Ureter (tissue), 1 donor: ENCODE measurements around the gene TRIM72. TPM values are rescaled to one million over a fixed set of nuclear protein-coding genes. Genes with fewer than 3 reads are reported as not detected.
"Not testable (repeated sequence)": the region's sequence is repeated elsewhere in the genome, so short reads cannot be mapped to it uniquely, and the experiment has no call there.

Experiments used
- DNase-seq: peaks from one replicate; pipeline ENCODE4 v3.0.0-alpha.2; 2020; ENCODE audit warnings: low spot score
- total RNA-seq: library from RNA; stranded (reverse); gene quantifications from one replicate; pipeline ENCODE4 v1.2.4, GENCODE V29; 2023
- donor health status: DM: yes; HTN: yes; CAD: no.

Gene TRIM72
- total RNA-seq, 1 donor from 2014 or later: not detected

DNA sequence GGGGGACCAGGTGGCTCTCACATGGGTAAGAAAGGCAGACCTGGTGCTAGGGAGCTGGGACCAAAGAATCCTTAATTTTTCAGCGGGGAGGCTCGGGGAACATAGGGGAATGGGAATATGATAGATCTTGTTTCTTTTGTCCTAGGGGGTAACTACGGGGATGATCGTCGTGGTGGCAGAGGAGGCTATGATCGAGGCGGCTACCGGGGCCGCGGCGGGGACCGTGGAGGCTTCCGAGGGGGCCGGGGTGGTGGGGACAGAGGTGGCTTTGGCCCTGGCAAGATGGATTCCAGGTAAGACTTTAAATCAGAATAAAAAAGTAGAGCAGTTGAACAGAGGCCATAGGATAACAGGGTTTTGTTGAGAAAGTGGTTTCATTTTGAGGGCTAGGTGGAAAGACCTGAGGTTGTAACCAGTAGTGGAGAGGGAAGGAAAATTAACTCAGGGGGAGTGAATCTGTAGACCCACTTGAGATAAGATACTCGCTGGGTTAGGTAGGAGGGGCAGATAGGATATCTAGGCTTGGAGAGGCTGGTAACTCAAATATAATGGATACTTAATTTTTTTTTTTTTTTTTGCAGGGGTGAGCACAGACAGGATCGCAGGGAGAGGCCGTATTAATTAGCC is 23.0 kb upstream of the TRIM72 start:
- DNase-seq: no peak

- DNase-seq: no peak
Observed at GRCh38 chr16:31191697-31192428, 22.1 kb upstream of the TRIM72 start.

DNA sequence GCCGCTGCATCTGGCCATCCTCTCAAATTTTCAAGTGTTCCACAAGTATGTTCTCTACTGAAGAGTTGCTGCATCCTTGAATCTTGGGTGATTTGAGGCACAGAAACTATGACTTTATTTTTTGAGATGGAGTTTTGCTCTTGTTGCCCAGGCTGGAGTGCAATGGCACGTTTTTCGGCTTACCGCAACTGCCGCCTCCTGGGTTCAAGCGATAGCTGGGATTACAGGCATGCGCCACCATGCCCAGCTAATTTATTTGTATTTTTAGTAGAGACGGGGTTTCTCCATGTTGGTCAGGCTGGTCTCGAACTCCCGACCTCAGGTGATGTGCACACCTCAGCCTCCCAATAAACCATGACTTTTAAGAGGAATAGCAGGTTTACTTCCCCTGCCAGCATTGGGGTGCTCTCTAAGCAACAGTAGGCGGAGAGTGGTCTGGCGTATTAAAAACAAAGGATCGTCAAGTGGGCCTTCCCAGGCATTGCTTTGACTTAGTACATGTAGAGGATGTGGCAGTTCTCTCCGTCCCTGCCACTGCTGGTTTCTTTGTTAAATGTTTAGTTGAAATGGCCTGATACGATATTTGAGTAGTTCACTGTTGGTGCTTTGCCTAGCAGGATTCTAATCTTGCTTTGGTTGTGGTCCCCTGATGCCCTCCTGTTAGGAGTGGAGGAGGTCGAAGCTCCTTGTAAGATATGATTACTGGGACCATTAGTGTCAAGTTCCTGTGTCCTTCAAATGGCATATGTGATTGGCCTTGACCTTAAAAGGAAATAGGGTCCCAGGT is 20.9 kb upstream of the TRIM72 start:
- DNase-seq: no peak

GRCh38 chr16:31193874-31194273 is 20.0 kb upstream of the TRIM72 start:
- no peak for DNase-seq

DNA sequence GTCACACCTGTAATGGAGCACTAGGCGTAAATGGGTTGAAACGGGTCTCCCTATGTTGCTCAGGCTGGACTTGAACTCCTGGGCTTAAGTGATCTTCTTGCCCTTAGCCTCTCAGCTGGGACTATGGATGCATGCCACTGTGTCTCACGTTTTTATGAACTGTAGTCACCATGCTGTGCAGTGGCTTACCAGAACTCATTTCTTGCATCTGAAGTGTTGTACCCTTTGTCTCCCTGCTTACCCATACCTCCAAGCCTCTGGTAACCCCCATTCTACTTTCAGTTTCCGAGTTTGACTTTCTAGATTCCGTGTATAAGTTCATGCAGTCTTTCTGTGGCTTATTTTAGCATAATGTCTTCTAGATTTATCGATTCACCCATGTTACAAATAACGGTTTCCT is 19.0 kb upstream of the TRIM72 start:
- no peak for DNase-seq

GRCh38 chr16:31195861-31196260 is 18.1 kb upstream of the TRIM72 start:
- not testable (repeated sequence) for DNase-seq

- no peak for DNase-seq
Observed at GRCh38 chr16:31196324-31197088, 17.4 kb upstream of the TRIM72 start.

DNA sequence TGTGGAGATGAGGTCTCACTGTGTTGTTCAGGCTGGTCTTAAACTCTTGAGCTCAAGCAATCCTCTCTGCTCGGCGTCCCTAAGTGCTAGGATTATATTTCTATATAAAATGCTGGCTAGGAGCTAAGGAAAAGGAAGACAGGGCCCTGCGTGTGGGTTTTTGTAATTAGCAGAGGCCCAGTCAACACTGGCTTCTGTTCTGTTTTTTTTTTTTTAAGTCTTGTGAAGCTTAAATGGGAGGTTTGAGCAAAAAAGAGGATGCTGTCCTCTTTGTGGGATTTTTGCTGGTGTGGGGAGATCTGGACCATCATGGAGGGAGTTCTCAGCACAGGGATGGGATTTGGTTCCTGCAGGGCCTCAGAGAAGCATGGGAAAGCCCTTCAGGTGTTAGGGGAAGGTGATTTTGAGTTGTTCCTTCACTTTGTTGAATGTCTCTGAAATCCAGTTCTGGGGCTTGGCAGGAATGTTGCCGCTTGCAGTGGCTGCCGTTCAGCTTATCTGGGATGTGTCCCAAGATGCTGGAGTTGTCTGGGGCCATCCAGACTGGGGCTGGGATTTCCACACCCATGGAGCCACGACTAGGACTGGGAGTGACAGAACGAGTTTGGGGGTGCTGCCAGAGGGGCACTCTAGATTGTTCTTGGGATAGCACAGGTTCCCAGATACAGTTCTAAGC is 15.6 kb upstream of the TRIM72 start:
- no peak for DNase-seq

- no peak for DNase-seq
Observed at GRCh38 chr16:31199430-31200041, 14.4 kb upstream of the TRIM72 start.

- DNase-seq: not testable (repeated sequence)
Observed at GRCh38 chr16:31200111-31200510, 13.8 kb upstream of the TRIM72 start.

- DNase-seq: no peak
Observed at GRCh38 chr16:31200821-31201568, 12.9 kb upstream of the TRIM72 start.

GRCh38 chr16:31201582-31202413 is 12.1 kb upstream of the TRIM72 start:
- peak; percentile 54 for DNase-seq

GRCh38 chr16:31202414-31203375 is 11.2 kb upstream of the TRIM72 start, which contains the start of gene PYCARD:
Gene PYCARD (minus strand): TSS chr16:31202760. CDS start chr16:31202690, 70 bp downstream.
- DNase-seq: peak; percentile 70

GRCh38 chr16:31204871-31205666 is 8.8 kb upstream of the TRIM72 start:
- DNase-seq: no peak

GRCh38 chr16:31206776-31207175 is 7.1 kb upstream of the TRIM72 start:
- DNase-seq: no peak

DNA sequence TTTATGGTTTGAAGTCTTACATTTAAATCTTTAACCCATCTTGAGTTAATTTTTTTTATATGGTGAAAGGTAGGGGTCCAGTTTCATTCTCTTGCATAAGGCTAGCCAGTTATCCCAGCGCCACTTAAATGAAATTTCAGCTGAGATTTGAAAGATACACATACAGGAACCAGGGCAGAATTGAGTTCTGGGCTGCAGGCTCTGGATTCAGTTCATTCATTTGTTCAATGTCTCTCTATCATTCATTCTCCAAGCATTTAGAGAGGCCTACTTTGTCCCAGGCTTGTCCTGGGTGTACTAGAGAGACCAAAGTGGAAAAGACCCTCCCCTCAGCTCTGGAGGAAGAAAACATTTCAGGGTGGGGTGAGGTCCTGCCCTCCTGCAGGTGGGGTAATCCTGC is 577 bp upstream of the TRIM72 start:
- no peak for DNase-seq

GRCh38 chr16:31214708-31215286 is 878 bp downstream of the TRIM72 start:
- DNase-seq: no peak
